PC-9 (cell line): Measurements from ENCODE around the gene IL1RN. TPM values are rescaled to one million over a fixed set of nuclear protein-coding genes. Genes with fewer than 3 reads are reported as not detected.
A peak's percentile ranks its signal among the peaks of the same experiment; 100 is the strongest.

Source experiments
- BruUV-seq: library from RNA; stranded (reverse); fragments of 400-500 nt; replicated peaks from 2 replicates; lab custom pipeline; 2021; lab: Mats Ljungman, UMichigan
- CTCF ChIA-PET: fragments of 300-600 bp; sonication (Branson Sonifier 250); formaldehyde crosslinking; loops from one replicate; lab custom pipeline; 2022; ENCODE audit warnings: antibody characterized with exemption; lab: Charles Lee
- POLR2A ChIA-PET: fragments of 300-600 bp; sonication (Branson Sonifier 250); formaldehyde crosslinking; loops from one replicate; lab custom pipeline; 2022; ENCODE audit warnings: antibody characterized with exemption; ENCODE audit not compliant: unreplicated experiment; lab: Charles Lee
- DNase-seq, 2 experiments: peaks; one replicate each; pipeline versions ENCODE4 v3.0.0 to v3.0.0-alpha.2; 2015 to 2022; ENCODE audit warnings: mixed read lengths in 1 of 2
- H2AFZ ChIP-seq: fragments of 200-600 bp; sonication (generic); 2 replicates; pipeline ENCODE4 v1.8.1; 2017; ENCODE audit warnings: antibody characterized with exemption
- H3F3A ChIP-seq: fragments of 200-600 bp; sonication (generic); 2 replicates; pipeline ENCODE4 v1.8.1; 2017; ENCODE audit warnings: antibody characterized with exemption, mild to moderate bottlenecking, low read depth; ENCODE audit not compliant: insufficient read depth
- H3K27ac ChIP-seq: fragments of 200-600 bp; sonication (generic); 2 replicates; pipeline ENCODE4 v1.6.1; 2016; ENCODE audit warnings: mixed run types
- H3K27me3 ChIP-seq: fragments of 200-600 bp; sonication (generic); 2 replicates; pipeline ENCODE4 v1.6.1; 2016; ENCODE audit warnings: low read depth, mixed run types; ENCODE audit not compliant: insufficient read depth
- H3K36me3 ChIP-seq: fragments of 200-600 bp; sonication (generic); 2 replicates; pipeline ENCODE4 v1.6.1; 2016; ENCODE audit warnings: low read depth, mixed run types
- H3K4me1 ChIP-seq: fragments of 200-600 bp; sonication (generic); replicated peaks from 2 replicates; pipeline ENCODE4 v1.6.1; 2016; ENCODE audit warnings: mixed run types; ENCODE audit not compliant: insufficient read depth
- H3K4me2 ChIP-seq: fragments of 200-600 bp; sonication (generic); 2 replicates; pipeline ENCODE4 v1.6.1; 2017; ENCODE audit warnings: mixed run types
- H3K4me3 ChIP-seq: fragments of 200-600 bp; sonication (generic); 2 replicates; pipeline ENCODE4 v1.6.1; 2016; ENCODE audit warnings: mixed run types
- H3K79me2 ChIP-seq: fragments of 200-600 bp; sonication (generic); 2 replicates; pipeline ENCODE4 v1.6.1; 2017; ENCODE audit warnings: low read depth, mixed run types
- H3K9me2 ChIP-seq: fragments of 200-600 bp; sonication (generic); 2 replicates; pipeline ENCODE4 v1.8.1; 2017; ENCODE audit warnings: mild to moderate bottlenecking; ENCODE audit not compliant: insufficient read depth
- H3K9me3 ChIP-seq: fragments of 200-600 bp; sonication (generic); 2 replicates; pipeline ENCODE4 v1.8.1; 2016; ENCODE audit warnings: low read depth; ENCODE audit not compliant: insufficient read depth
- H4K20me1 ChIP-seq: fragments of 200-600 bp; sonication (generic); 2 replicates; pipeline ENCODE4 v1.8.1; 2017; ENCODE audit not compliant: insufficient read depth
- EZH2 ChIP-seq: fragments of 200-600 bp; sonication (generic); IDR thresholded peaks from 2 replicates; pipeline ENCODE4 v1.8.0; 2017; ENCODE audit warnings: antibody characterized with exemption, low read depth
- intact Hi-C: fragments of 100-400 bp; cut with micrococcal nuclease; formaldehyde crosslinking; loops from one replicate; pipeline ENCODE4 v1.10.0; 2022; ENCODE audit not compliant: unreplicated experiment
- total RNA-seq: library from RNA; stranded (reverse); gene quantifications from 2 replicates; pipeline ENCODE4 v1.2.3, GENCODE V29; 2021
- TF ChIP-seq, protein P1 (sequence below): fragments of 200-600 bp; sonication (generic); conservative IDR thresholded peaks from 2 replicates; pipeline ENCODE4 v1.6.1; 2017; ENCODE audit warnings: mixed run types, antibody characterized with exemption, mild to moderate bottlenecking, moderate library complexity

IL1RN gene
- total RNA-seq, 1 experiment from 2014 or later, result 8.4 TPM

GRCh38 chr2:113137827-113138226 lies 10.4 kb downstream of the IL1RN start:
- DNase-seq, result no peak
- Histone ChIP-seq H3K36me3 (no peaks in the 10 kb centered on the region), H3K4me3 (no peak overlapping the region), H3K4me2 (no peak overlapping the region), H3K9me2 (no peaks in the 10 kb centered on the region), H3K79me2 (no peaks in the 10 kb centered on the region), H3K4me1 (peaks cover 15% of the 10 kb centered on the region), H3F3A (no peaks in the 10 kb centered on the region), H3K27me3 (no peaks in the 10 kb centered on the region), H3K9me3 (no peaks in the 10 kb centered on the region), H3K27ac (no peak overlapping the region), H2AFZ (no peak overlapping the region), H4K20me1 (no peaks in the 10 kb centered on the region)
- POLR2A ChIA-PET, result interaction anchor here (0.6 to 1.0 kb wide), 4 partner anchors 20 to 511 kb away, joined by 4 to 11 read pairs (median 5); no protein-coding TSS in a partner anchor
- BruUV-seq, result no TSS peak
- CTCF ChIA-PET, result interaction anchor here (0.5 to 3.6 kb wide), 14 partner anchors 8 to 253 kb away, joined by 3 to 66 read pairs (median 5); no protein-coding TSS in a partner anchor
- TF ChIP-seq, protein P1, sequence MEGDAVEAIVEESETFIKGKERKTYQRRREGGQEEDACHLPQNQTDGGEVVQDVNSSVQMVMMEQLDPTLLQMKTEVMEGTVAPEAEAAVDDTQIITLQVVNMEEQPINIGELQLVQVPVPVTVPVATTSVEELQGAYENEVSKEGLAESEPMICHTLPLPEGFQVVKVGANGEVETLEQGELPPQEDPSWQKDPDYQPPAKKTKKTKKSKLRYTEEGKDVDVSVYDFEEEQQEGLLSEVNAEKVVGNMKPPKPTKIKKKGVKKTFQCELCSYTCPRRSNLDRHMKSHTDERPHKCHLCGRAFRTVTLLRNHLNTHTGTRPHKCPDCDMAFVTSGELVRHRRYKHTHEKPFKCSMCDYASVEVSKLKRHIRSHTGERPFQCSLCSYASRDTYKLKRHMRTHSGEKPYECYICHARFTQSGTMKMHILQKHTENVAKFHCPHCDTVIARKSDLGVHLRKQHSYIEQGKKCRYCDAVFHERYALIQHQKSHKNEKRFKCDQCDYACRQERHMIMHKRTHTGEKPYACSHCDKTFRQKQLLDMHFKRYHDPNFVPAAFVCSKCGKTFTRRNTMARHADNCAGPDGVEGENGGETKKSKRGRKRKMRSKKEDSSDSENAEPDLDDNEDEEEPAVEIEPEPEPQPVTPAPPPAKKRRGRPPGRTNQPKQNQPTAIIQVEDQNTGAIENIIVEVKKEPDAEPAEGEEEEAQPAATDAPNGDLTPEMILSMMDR, result no peak
- TF ChIP-seq EZH2, result no peak
- intact Hi-C loops, result loop anchor here (1.0 to 5.0 kb wide), 6 partner anchors 58 to 254 kb away; no protein-coding TSS in a partner anchor

GRCh38 chr2:113138428-113139322 lies 11.3 kb downstream of the IL1RN start:
- H2AFZ ChIP-seq, result peak overlapping the region; percentile 72
- POLR2A ChIA-PET, result interaction anchor here (0.6 to 1.0 kb wide), 4 partner anchors 21 to 512 kb away, joined by 4 to 11 read pairs (median 5); no protein-coding TSS in a partner anchor
- H3K9me2 ChIP-seq, result no peaks in the 10 kb centered on the region
- no TSS peak for BruUV-seq
- H3K79me2 ChIP-seq, result no peaks in the 10 kb centered on the region
- intact Hi-C loops, result loop anchor here (1.0 to 5.0 kb wide), 5 partner anchors 61 to 254 kb away; no protein-coding TSS in a partner anchor
- H3K4me1 ChIP-seq, result peaks cover 10% of the 10 kb centered on the region
- H3K9me3 ChIP-seq, result no peaks in the 10 kb centered on the region
- peak; percentile 53 to 66 for DNase-seq
- H3K27me3 ChIP-seq, result no peaks in the 10 kb centered on the region
- H3K4me3 ChIP-seq, result peak overlapping the region; percentile 24; the same call in 1 of the 2 replicates
- H3F3A ChIP-seq, result no peaks in the 10 kb centered on the region
- H3K36me3 ChIP-seq, result no peaks in the 10 kb centered on the region
- TF ChIP-seq EZH2, result no peak
- TF ChIP-seq, protein P1, result peak; percentile 88
- no peak overlapping the region for H3K27ac ChIP-seq
- CTCF ChIA-PET, result interaction anchor here (0.6 to 3.6 kb wide), 13 partner anchors 9 to 203 kb away, joined by 3 to 66 read pairs (median 5); no protein-coding TSS in a partner anchor
- peak overlapping the region; percentile 57 for H3K4me2 ChIP-seq
- H4K20me1 ChIP-seq, result no peaks in the 10 kb centered on the region

DNA sequence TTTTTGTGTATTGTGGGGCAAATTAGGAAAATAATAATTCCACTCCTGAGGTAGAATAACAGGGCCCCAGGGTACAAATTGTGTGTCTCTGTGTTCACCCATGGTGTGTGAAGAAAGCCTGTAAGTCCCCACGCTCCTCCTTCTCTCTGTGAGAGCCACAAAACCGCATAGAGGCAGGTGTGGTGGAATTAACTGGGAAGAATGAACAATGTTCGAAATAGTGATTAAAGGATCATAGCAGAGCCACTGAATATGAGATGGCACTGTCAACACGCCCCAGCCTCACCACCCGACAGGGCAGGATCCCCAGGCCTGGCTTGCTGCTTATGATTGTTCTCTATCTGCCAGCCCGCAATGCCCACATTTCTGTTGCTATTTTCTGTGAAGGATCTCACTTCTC lies 14.1 kb downstream of the IL1RN start:
- no peaks in the 10 kb centered on the region for H3K27me3 ChIP-seq
- H3K27ac ChIP-seq, result no peak overlapping the region
- intact Hi-C loops, result no loop called here
- H3K9me3 ChIP-seq, result no peaks in the 10 kb centered on the region
- BruUV-seq, result no TSS peak
- no peak for DNase-seq
- peaks cover 6% of the 10 kb centered on the region for H3K4me1 ChIP-seq
- ChIA-PET CTCF (interaction anchor here (0.6 to 0.7 kb wide), 3 partner anchors 21 to 1066 kb away, joined by 3 to 15 read pairs (median 4); no protein-coding TSS in a partner anchor), POLR2A (no interaction called here)
- H3K36me3 ChIP-seq, result no peaks in the 10 kb centered on the region
- no peaks in the 10 kb centered on the region for H3F3A ChIP-seq
- H2AFZ ChIP-seq, result no peak overlapping the region
- no peak for TF ChIP-seq EZH2
- TF ChIP-seq, protein P1, result no peak
- H3K9me2 ChIP-seq, result no peaks in the 10 kb centered on the region
- no peaks in the 10 kb centered on the region for H3K79me2 ChIP-seq
- no peak overlapping the region for H3K4me2 ChIP-seq
- no peak overlapping the region for H3K4me3 ChIP-seq
- H4K20me1 ChIP-seq, result no peaks in the 10 kb centered on the region
